ENCODE measurements around the gene UHRF2.

Gene UHRF2

DNA sequence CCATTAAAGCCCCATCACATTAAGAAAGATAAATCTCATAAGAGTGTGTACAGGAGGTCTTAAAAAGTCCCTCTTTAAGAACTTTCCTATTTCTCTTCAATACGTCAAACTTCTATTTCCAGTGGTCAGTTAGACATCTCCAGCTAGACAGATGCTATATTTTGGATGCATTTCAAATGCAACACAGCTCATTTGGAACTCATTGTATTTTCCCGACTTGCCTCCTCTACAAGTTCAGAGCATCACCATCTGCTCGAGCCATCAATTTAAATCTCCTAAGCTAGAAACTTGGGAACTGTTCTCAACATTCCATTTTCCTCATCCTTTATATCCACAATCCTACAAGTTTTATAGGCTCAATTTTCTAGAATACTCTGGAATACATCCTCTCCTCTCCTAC is 3.2 kb upstream of the UHRF2 start:
- no peak for DNase-seq (ENCODE audit: extremely low read depth, insufficient read length)
- no peak for TF ChIP-seq CTCF (IDR thresholded peaks at IDR 0.05; ENCODE audit: insufficient read depth, low read length, poor library complexity, severe bottlenecking)
- no peak overlapping the region for H3K4me3 ChIP-seq (replicated peaks; ENCODE audit: low read depth, low read length)
- H3K27me3 ChIP-seq (replicated peaks; ENCODE audit: control insufficient read depth, insufficient read depth, low read length) = no peaks in the 10 kb centered on the region
- no peaks in the 10 kb centered on the region for H3K36me3 ChIP-seq (ENCODE audit: control insufficient read depth, insufficient read depth, low read length)

GRCh38 chr9:6410633-6411032 is 2.4 kb upstream of the UHRF2 start:
- H3K36me3 ChIP-seq (ENCODE audit: control insufficient read depth, insufficient read depth, low read length) = no peaks in the 10 kb centered on the region
- no peak overlapping the region for H3K4me3 ChIP-seq (replicated peaks; ENCODE audit: low read depth, low read length)
- TF ChIP-seq CTCF (IDR thresholded peaks at IDR 0.05; ENCODE audit: insufficient read depth, low read length, poor library complexity, severe bottlenecking) = no peak
- no peak for DNase-seq (ENCODE audit: extremely low read depth, insufficient read length)
- no peaks in the 10 kb centered on the region for H3K27me3 ChIP-seq (replicated peaks; ENCODE audit: control insufficient read depth, insufficient read depth, low read length)

DNA sequence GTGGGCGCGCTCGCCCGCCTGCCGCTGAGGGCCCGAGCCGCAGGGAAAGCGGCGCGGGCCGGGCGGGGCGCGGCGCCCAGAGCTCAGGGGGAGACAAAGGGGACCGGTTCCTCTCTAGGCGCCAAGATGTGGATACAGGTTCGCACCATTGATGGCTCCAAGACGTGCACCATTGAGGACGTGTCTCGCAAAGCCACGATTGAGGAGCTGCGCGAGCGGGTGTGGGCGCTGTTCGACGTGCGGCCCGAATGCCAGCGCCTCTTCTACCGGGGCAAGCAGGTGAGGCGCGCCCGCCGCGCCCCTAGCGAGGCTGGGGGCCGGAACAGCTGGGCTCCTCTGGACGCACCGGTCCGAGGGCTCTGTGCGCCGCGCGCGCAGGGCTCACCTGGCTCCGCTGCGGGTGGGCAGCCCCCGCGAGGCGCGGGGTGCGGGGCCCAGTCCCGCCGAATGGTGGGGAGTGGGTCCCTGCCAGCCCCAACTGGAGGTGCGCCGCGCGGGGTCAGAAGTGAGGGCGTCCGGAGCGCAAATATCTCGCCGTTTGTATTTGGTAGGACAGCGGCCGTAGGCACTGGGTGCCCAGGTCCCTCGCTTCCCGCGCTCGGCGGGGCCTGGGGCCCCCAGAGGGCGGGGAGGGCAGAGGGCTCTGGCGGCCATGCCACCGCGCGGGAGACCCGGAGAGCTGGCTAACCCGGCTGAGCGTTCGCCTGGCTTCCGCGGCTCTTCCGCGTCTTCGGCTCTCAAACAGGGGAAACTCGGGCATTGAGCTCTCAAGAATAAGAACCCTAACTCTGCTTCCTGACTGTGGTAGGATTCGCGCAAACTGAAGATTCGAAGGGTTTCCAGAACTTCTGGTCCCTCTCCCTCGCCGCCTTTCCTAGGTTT is 607 bp downstream of the UHRF2 start:
- no peaks in the 10 kb centered on the region; the same call in 1 of the 2 replicates for H3K36me3 ChIP-seq (ENCODE audit: control insufficient read depth, insufficient read depth, low read length)
- H3K4me3 ChIP-seq (replicated peaks; ENCODE audit: low read depth, low read length) = peak overlapping the region; percentile 94
- TF ChIP-seq CTCF (IDR thresholded peaks at IDR 0.05; ENCODE audit: insufficient read depth, low read length, poor library complexity, severe bottlenecking) = no peak
- no peaks in the 10 kb centered on the region for H3K27me3 ChIP-seq (replicated peaks; ENCODE audit: control insufficient read depth, insufficient read depth, low read length)
- DNase-seq (ENCODE audit: extremely low read depth, insufficient read length) = peak; percentile 59

DNA sequence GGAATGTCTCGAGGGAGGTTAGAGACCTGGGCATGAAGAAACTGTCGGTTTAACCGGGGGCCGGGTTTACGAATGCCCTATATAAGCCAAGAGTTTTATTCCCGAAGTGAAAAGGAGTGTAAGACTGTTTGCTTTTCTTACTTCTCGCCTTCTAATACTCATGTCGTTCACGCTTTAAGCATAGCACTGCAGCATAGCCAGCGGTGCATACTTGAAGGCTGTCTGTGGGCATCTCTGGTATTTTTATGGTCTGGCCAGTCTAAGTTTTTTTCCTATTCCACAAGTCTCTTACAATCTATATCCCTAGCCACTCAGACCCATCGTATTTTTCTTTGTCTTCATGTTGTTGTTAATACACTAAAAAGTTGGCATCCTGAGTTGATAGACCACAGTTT is 1.2 kb downstream of the UHRF2 start:
- DNase-seq (ENCODE audit: extremely low read depth, insufficient read length) = no peak
- no peaks in the 10 kb centered on the region for H3K27me3 ChIP-seq (replicated peaks; ENCODE audit: control insufficient read depth, insufficient read depth, low read length)
- no peak for TF ChIP-seq CTCF (IDR thresholded peaks at IDR 0.05; ENCODE audit: insufficient read depth, low read length, poor library complexity, severe bottlenecking)
- H3K4me3 ChIP-seq (replicated peaks; ENCODE audit: low read depth, low read length) = peak overlapping the region; percentile 94
- no peaks in the 10 kb centered on the region; the same call in 1 of the 2 replicates for H3K36me3 ChIP-seq (ENCODE audit: control insufficient read depth, insufficient read depth, low read length)

DNA sequence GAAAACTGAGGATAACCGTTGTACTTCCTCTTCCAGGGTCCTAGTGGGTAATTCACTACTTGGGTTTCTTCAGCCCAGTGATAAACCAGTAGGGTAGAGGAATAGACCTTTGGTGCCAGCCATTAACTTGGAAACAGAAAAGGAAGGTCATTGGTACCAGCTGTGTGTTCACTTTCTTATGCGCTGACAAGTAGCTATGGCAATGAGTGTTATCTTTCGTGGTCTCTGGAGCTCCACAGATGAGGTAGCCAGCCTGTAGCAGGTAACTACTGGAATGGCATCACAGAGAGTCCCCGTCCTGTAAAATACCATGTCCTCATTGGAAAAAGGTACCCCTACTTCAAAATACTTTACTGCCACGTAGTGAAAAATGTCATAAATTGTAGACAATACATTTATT is 2.3 kb downstream of the UHRF2 start:
- Histone ChIP-seq H3K4me3 (replicated peaks; ENCODE audit: low read depth, low read length) (peak overlapping the region; percentile 94), H3K27me3 (replicated peaks; ENCODE audit: control insufficient read depth, insufficient read depth, low read length) (no peaks in the 10 kb centered on the region), H3K36me3 (ENCODE audit: control insufficient read depth, insufficient read depth, low read length) (no peaks in the 10 kb centered on the region; the same call in 1 of the 2 replicates)
- no peak for DNase-seq (ENCODE audit: extremely low read depth, insufficient read length)
- no peak for TF ChIP-seq CTCF (IDR thresholded peaks at IDR 0.05; ENCODE audit: insufficient read depth, low read length, poor library complexity, severe bottlenecking)

All from GM06990 (cell line).